NCI-H2107 treated with DMSO at 0.1 percent for 48 hours (cell line): ENCODE results near the gene MTUS2.

Experiments
- DNase-seq: peaks from one replicate; lab custom pipeline; 2025; ENCODE audit not compliant: unreplicated experiment; lab: John Stamatoyannopoulos, UW

Gene MTUS2

DNA sequence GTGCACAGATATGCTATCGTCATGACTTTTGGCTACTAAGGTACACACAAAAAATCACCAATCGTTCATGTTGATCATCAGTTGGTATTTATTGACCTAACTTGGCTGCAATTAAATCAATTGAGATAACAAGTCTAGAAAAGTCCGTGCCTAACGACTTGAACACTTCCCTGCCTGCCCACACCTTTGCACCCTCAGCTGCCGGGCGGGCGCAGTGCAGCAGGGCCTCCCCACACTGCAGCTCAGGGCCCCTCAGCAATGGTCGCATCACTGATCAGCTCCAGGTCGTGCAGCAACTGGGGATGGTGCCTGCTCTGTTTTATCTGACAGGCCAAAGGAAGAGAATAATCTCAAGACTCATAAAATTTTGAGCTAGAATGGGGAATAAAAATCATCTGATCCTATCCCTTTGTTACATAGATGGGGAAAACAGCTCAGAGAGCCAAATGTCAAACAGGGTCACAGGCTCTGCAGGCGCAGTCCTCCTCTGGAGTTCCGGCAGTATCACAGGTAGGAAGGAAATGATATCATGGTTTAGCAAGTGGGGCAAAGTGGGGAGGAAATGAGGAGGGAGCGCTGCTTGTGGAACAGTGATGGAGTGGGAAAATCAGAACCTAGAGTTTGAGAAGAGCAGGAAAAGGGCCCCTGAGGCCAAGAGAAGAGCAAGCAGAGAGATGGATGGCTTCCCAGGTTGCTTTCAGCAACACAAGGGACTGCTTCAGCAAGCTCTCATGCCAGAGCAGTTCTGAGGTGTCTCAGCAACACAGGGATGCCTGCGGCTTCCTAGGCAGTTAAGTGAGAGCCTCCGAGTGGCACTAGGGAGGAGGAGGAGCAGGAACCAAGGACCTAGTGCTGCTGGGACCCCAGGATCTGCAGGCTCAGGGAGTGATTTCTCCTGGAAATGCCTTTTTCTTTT is 717.9 kb downstream of the MTUS2 start:
- DNase-seq: no peak

DNA sequence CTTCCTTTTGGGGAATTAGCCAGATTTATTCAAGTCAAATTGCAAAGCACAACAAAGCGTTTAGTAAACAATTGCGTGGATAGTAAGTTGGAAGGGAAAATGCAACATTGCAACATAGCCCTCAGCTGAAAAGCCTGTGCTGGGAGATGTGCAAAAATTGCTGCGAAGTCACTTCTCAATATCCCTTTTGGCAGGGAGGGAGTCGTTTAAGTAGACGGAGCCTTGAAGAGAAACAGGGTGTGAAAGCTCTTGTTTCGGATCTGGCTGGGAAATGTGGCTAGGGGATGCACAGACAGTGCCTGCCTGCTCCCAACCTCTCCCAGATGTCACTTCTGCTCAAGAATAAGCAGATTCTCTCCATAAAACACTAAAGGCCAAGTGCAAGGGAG is 718.5 kb downstream of the MTUS2 start:
- DNase-seq: no peak

DNA sequence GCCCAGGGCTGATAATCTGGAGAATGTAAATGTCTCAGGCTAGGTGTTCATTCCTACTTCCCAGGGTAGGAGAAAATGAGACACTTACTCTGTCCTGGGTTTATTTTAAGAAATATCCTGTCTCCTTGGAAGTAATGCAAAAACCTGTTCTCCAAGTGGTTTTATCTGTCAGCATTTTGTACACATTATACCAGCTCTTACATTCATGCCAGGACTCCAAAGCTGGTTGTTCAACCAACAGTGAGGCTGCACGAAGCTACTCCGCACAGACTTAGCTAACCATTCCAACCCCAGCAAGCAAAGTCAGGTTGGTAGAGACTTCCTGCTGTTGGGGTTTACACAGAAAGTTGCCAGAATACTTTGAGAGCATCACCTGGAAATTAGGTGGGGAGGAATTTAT is 719.7 kb downstream of the MTUS2 start:
- no peak for DNase-seq

DNA sequence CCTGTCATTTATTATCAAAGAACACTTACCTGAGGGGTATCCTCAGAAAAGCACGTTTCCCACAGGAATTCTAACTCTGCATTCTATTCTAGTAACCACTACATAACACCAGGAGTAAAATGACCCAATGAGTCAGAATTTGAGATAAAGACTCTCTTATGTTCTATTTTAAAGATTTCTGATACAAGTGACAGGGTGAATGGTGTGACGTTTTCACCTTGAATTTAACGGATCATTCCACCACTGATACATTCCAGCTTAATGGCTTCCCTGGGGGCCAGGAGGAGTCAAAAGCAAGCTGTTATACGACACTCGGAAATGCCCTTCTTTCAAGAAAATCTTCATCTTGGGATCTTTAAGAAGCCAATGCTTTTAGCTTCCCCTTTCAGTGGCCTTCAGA is 720.2 kb downstream of the MTUS2 start:
- DNase-seq: no peak

DNA sequence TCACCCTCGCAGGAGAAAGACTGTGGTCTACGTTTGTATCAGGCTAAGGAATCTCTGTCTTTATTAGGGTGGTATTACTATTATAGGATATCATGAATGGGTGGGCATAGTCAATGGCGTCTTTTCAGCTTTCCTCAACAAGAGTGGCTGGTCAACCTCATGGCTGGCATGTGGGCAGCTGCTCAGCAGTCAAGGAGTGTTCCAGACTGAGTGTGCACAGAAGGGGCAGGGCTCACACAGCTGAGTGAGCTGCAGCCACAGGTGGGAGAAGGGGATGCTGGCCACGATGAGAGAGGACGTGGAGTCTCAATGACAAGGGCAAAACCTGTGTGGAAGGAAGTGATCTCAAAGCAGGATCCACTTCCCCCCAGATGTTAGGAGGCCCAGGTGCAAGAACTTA is 720.7 kb downstream of the MTUS2 start:
- DNase-seq: no peak

DNA sequence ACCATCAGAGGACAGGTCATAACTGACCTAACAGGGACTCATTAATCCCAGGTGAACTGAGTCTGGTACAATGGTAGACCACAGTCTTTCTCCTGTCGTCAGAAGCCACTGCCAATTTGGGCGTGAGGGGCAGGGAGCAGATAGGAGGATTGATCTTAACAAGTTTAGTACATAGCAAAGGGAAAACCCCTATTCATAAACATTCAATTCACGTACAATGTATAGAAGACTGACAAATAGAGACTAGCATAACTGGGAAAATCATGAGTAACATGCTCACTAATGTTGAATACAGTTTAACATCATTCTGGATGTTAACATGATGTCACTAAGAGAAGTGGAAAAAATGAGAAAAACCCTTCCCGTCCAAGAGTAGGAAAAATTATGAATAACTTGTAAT is 721.3 kb downstream of the MTUS2 start:
- DNase-seq: no peak

DNA sequence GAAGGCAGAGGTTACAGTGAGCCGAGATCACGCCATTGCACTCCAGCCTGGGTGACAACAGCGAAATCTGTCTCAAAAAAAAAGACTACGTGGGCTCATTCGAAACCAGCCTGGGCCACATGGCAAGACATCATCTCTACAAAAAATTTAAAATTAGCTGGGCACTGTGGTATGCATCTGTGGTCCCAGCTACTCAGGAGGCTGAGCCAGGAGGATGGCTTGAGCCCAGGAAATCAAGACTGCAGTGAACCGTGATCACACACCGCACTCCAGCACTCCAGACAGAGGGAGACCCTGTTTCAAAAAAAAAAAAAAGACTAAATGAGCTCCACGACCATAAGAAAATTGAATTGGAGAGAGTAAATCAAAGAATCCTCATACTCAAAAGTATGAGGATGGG is 722.2 kb downstream of the MTUS2 start:
- DNase-seq: no peak

DNA sequence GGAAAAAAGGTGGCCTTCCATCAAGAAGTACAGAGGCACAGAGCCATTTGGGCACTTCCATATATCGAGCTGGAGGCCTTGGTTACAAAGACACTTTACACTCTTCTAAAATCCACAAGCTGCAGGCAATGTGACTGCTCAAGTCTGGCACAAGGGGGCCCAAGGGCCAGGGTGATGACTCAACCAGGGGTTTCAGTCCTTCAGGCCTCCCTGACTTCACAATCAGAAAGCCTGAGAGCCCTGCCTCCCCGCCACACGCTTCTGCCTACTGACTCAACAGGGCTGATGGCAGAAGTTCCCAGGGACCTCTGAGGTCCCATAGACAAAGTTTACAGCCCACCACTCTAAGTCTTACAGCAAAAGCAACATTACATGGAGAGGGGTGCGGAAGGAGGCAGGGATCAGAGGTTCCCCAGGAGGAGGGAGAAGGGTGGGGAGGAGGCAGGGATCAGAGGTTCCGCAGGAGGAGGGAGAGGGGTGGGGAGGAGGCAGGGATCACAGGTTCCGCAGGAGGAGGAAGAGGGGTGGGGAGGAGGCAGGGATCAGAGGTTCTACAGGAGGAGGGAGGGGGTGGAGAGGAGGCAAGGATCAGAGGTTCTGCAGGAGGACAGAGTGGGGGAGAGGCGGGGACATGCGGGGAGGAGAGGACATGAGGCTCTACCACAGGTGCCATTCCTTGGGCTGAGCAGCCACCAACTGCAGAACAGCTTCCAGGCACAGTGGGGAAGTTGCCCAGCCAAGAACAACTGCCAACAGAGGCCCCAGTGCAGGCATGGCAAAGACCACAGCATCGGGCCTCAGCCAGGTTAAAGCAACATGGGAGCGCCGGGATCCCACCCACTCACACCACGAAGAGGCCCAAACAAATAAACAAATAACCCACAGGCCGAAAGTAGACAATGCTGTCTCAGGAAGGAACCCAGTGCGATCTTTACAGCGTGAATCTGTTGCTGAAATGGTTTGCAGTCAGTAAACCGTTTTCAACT is 723.4 kb downstream of the MTUS2 start:
- no peak for DNase-seq

DNA sequence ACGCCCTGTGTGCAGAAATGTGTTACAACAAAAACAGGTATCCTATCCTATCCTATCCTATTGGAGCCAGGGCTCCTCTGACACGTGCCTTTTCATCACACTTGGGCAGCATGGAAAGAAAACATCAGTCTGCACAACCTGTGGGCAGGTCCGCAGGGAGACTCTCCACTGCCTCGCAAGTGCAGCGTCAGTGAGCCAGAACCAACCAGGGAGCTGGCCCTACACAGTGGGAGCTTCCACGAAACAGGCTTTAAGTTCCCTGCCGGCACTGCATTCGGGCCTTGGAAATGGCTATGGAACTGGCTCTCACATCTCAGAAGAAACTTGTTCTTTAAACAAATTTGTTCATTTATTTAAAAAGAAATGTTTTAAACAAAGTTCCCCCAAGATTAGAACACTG is 725.8 kb downstream of the MTUS2 start:
- no peak for DNase-seq

DNA sequence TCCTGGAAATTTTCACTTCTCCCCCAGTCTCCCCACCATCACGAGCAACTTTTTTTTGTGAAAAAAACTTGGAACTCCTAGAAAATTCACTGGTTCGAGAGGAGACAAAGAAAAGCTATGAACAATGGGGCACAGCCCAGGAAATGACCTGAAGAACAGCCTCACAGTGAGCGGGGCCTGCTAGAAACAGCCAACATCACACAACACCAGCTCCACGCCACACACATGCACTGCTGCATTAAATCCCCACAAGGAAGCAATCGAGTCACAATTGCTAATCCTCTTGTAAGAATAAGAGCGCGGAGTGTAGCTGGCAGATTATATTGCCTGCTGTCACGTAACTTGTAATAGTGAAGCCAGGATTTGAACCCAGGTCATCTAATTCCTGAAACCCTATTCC is 726.5 kb downstream of the MTUS2 start:
- no peak for DNase-seq

DNA sequence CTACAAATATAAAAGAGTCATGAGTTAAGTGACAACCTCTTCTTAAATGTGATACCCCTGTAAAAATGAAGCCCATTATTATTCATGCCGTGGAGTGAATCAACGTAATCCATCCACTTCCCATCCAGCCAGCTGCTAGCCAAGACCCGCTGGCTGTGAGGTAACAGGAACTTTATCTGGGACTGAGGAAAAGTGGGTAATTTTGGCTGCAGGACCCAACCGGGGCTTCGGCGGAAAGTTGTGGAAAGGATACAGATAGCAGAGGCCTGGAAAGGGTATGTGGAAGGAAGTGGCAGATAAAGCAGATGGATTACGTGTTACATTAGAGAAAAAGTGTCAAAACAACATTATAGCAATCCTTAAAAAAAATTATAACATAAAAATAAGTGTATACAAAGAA is 727.0 kb downstream of the MTUS2 start:
- DNase-seq: no peak

DNA sequence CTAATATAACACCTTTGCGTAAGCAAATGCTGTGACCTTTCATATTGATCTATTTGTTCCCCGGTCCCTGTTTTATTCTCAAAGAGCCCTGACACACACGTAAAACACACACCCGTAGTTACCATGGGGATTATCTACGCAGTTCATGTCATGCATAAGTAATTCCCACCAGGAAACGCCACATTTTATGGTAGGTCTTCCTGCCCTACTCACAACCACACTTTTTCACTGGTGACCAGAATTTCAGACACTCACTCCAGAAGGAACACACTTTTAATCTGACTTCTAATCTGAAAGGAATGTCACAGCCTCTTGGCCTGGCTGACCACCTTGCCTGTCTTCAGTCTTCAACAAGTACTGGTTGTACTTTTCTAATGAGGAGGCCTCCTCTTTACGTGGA is 728.6 kb downstream of the MTUS2 start:
- no peak for DNase-seq

DNA sequence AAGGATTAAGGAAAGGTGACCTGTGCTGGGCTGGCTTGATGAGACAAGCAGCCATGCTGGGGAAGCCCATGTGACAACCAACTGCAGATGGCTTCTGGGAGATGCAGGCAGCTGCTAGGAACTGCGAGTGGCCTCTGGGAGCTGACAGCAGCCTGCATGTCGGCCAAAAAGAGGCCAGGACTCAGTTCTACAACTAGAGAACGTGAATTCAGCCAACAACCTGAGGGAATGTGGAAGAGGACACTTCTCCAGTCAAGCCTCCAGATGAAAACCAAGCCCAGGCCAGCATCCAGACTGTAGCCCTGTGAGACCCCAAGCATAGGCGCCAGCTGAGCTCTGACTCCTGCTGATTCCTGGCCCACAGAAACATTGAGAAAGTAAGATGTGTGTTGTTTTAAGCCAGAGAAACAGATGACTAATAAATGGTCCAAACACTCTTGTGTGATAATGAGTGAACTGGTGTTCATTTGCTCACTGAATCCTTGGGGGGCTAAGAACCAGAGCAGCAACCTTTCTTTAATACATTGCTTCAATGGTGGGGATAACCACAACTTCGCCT is 730.4 kb downstream of the MTUS2 start:
- DNase-seq: no peak

DNA sequence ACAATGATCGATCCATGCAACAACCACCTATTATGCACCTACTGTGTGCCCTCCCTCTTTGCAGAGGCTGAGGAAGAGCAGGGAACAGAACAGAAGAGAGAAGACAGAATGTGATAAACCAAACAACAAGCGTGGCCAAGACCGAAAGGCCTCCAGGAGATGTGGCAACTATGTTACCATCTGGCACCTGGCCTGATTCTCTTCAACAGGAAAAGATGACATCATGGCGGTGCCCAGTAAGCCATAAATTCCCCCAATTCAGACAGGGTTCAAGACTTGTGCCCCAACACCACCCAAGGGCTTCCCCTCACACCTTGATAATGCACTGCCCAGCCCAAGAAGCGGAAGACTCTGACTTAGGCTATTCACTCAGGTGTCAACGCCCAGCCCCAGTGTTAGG is 731.1 kb downstream of the MTUS2 start:
- DNase-seq: no peak
